Ishikawa (cell line): ENCODE data around the gene SMPDL3A.

ENCODE experiments used
- ZBTB7A ChIP-seq: IDR thresholded peaks from 2 replicates; pipeline ENCODE4 v1.6.1; 2012; ENCODE audit warnings: low read depth
- TF ChIP-seq, protein P1 (sequence below): IDR thresholded peaks from 2 replicates; pipeline ENCODE4 v1.6.1; 2012

DNA sequence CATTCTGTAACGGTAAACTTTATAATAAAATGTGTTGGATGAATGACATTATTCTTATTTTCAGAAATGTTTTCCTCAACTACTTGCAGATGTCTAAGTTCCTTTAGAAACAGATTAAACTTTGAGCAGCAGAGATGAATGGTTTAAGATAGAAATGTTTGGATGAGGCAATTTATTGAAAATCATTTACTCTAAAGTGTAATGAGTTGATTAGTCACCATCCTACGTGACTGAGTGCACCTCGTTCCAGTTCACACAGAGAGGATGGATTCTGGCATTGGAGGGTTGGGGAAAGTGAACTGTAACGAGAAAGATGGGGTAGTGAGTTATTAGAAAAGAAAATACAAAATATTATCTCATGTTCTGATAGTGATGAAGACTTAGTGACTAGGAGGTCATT is 28.7 kb downstream of the SMPDL3A start:
- no peak for TF ChIP-seq ZBTB7A
- TF ChIP-seq, protein P1, sequence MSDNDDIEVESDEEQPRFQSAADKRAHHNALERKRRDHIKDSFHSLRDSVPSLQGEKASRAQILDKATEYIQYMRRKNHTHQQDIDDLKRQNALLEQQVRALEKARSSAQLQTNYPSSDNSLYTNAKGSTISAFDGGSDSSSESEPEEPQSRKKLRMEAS: no peak
